ENCODE data around the gene GREB1. TPM values are rescaled to one million over a fixed set of nuclear protein-coding genes. Genes with fewer than 3 reads are reported as not detected.

GREB1 gene
- total and polyA plus RNA-seq, 7 experiments from 2014 or later = 0.14 to 0.82 (median 0.25) TPM; not detected in 3

GRCh38 chr2:11665510-11666362 is 131.9 kb downstream of the GREB1 start:
- no peak overlapping the region for H3K4me3 Mint-ChIP-seq
- Histone ChIP-seq H3K27ac (ENCODE audit: low read depth, low read length) (no peak overlapping the region), H3K27me3 (ENCODE audit: control insufficient read depth in 2 of 2, insufficient read depth in 2 of 2, low read length in 2 of 2) (no peaks in the 10 kb centered on the region), H3K4me3 (ENCODE audit: low read length) (no peak overlapping the region), H3K4me1 (ENCODE audit: control insufficient read depth in 2 of 2, insufficient read depth in 2 of 2, low read length in 2 of 2) (no peaks in the 10 kb centered on the region), H3K9me3 (ENCODE audit: control insufficient read depth in 2 of 3, low read length in 3 of 3) (no peaks in the 10 kb centered on the region), H3K36me3 (ENCODE audit: control insufficient read depth in 2 of 3, insufficient read depth in 3 of 3, low read length in 3 of 3) (no peaks in the 10 kb centered on the region)
- DNase-seq (no peak), ATAC-seq (no peak)
- CTCF ChIA-PET = no interaction called here
- POLR2A ChIA-PET = no interaction called here
- H3K9me3 Mint-ChIP-seq = peaks cover 0 to 25% (median 11%) of the 10 kb centered on the region in 11 donors
- H3K27me3 Mint-ChIP-seq = peaks cover 15 to 44% (median 39%) of the 10 kb centered on the region in 5 donors
- H3K4me1 Mint-ChIP-seq = peaks cover 0 to 10% (median 5%) of the 10 kb centered on the region in 7 donors
- peaks cover 0 to 4% (median 0%) of the 10 kb centered on the region in 5 donors for H3K36me3 Mint-ChIP-seq
- no peak overlapping the region for H3K27ac Mint-ChIP-seq
- intact Hi-C loops (cut with micrococcal nuclease) = no loop called here

- Mint-ChIP-seq H3K27ac (no peak overlapping the region), H3K36me3 (peaks cover 0 to 4% (median 0%) of the 10 kb centered on the region in 5 donors), H3K9me3 (peaks cover 0 to 17% (median 8%) of the 10 kb centered on the region in 11 donors), H3K4me1 (peaks cover 0 to 10% (median 5%) of the 10 kb centered on the region in 7 donors), H3K4me3 (no peak overlapping the region), H3K27me3 (peaks cover 16 to 47% (median 28%) of the 10 kb centered on the region in 5 donors)
- DNase-seq (no peak), ATAC-seq (no peak)
- H3K4me3 ChIP-seq (ENCODE audit: low read length) = no peak overlapping the region
- H3K27ac ChIP-seq (ENCODE audit: low read depth, low read length) = no peak overlapping the region
- POLR2A ChIA-PET = no interaction called here
- intact Hi-C loops (cut with micrococcal nuclease) = no loop called here
- CTCF ChIA-PET = no interaction called here
- H3K27me3 ChIP-seq (ENCODE audit: control insufficient read depth in 2 of 2, insufficient read depth in 2 of 2, low read length in 2 of 2) = no peaks in the 10 kb centered on the region
- H3K9me3 ChIP-seq (ENCODE audit: control insufficient read depth in 2 of 3, low read length in 3 of 3) = no peaks in the 10 kb centered on the region
- no peaks in the 10 kb centered on the region for H3K36me3 ChIP-seq (ENCODE audit: control insufficient read depth in 2 of 3, insufficient read depth in 3 of 3, low read length in 3 of 3)
- H3K4me1 ChIP-seq (ENCODE audit: control insufficient read depth in 2 of 2, insufficient read depth in 2 of 2, low read length in 2 of 2) = no peaks in the 10 kb centered on the region
Measured at GRCh38 chr2:11667194-11667593, 133.3 kb downstream of the GREB1 start.

DNA sequence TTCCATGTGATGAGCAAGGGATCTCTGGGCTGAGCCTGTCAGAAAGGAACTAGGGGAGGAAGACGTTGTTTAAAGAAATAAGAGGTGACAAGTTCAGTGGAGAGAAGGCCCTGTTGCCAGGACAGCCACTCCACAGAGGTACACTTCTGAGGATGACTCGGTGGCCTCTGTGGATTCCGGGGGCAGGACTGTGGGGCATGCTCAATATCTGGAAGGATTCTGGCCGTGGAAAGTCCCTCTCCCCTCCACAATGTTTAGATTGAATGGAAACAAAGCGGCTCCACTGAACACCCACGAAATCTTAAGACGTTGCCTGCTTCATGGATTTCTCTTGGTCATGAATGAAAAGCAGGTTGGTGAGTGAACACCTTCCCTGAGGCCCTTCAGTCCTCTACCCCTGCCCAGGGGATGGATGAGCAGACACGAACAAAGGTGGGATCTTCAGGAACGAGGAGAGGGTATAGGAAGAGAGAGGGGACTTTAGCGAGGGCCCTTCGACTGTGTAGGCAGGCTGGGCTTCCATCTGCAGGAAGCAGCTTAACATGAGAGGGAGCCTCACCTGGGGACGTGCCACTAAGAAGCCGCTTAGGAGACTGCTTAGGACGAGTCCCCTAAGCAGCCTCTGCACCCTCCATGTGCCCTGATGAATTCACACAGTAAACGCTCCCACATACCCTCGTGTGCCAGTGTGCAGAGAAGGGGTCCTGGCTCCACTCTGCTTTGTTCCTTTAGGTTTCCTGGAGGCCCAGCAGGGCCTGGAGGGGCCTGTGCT is 134.2 kb downstream of the GREB1 start:
- CTCF ChIA-PET = no interaction called here
- Histone ChIP-seq H3K4me1 (ENCODE audit: control insufficient read depth in 2 of 2, insufficient read depth in 2 of 2, low read length in 2 of 2) (no peaks in the 10 kb centered on the region), H3K9me3 (ENCODE audit: control insufficient read depth in 2 of 3, low read length in 3 of 3) (no peaks in the 10 kb centered on the region), H3K27me3 (ENCODE audit: control insufficient read depth in 2 of 2, insufficient read depth in 2 of 2, low read length in 2 of 2) (no peaks in the 10 kb centered on the region), H3K27ac (ENCODE audit: low read depth, low read length) (no peak overlapping the region), H3K4me3 (ENCODE audit: low read length) (no peak overlapping the region), H3K36me3 (ENCODE audit: control insufficient read depth in 2 of 3, insufficient read depth in 3 of 3, low read length in 3 of 3) (no peaks in the 10 kb centered on the region)
- Mint-ChIP-seq H3K4me1 (peaks cover 0 to 10% (median 5%) of the 10 kb centered on the region in 7 donors), H3K9me3 (peaks cover 0 to 10% (median 6%) of the 10 kb centered on the region in 11 donors), H3K27me3 (peaks cover 18 to 53% (median 34%) of the 10 kb centered on the region in 5 donors), H3K36me3 (peaks cover 0 to 4% (median 0%) of the 10 kb centered on the region in 5 donors), H3K27ac (no peak overlapping the region), H3K4me3 (no peak overlapping the region)
- POLR2A ChIA-PET = no interaction called here
- no peak for ATAC-seq
- no peak for DNase-seq
- intact Hi-C loops (cut with micrococcal nuclease) = no loop called here

- no peak within 1 kb of the TSS for H3K27ac ChIP-seq (ENCODE audit: low read depth, low read length)
- H3K36me3 ChIP-seq (ENCODE audit: control insufficient read depth in 2 of 3, insufficient read depth in 3 of 3, low read length in 3 of 3) = no peaks in the 10 kb centered on the region
- no peak within 1 kb of the TSS for H3K4me3 ChIP-seq (ENCODE audit: low read length)
- no peaks in the 10 kb centered on the region for H3K4me1 ChIP-seq (ENCODE audit: control insufficient read depth in 2 of 2, insufficient read depth in 2 of 2, low read length in 2 of 2)
- H3K27ac Mint-ChIP-seq = no peak within 1 kb of the TSS
- POLR2A ChIA-PET = no interaction called here
- no peak within 1 kb of the TSS for H3K4me3 Mint-ChIP-seq
- H3K36me3 Mint-ChIP-seq = peaks cover 0 to 4% (median 0%) of the 10 kb centered on the region in 5 donors
- H3K9me3 ChIP-seq (ENCODE audit: control insufficient read depth in 2 of 3, low read length in 3 of 3) = no peaks in the 10 kb centered on the region
- peaks cover 26 to 59% (median 44%) of the 10 kb centered on the region in 5 donors for H3K27me3 Mint-ChIP-seq
- peak; percentile 82 for ATAC-seq
- peak in 5 of 9 donors; percentile 8 to 56 (median 23) for DNase-seq
- peaks cover 0 to 10% (median 6%) of the 10 kb centered on the region in 7 donors for H3K4me1 Mint-ChIP-seq
- intact Hi-C loops (cut with micrococcal nuclease) = no loop called here
- no peaks in the 10 kb centered on the region for H3K27me3 ChIP-seq (ENCODE audit: control insufficient read depth in 2 of 2, insufficient read depth in 2 of 2, low read length in 2 of 2)
- peaks cover 0 to 6% (median 1%) of the 10 kb centered on the region in 11 donors for H3K9me3 Mint-ChIP-seq
- CTCF ChIA-PET = no interaction called here
Measured at GRCh38 chr2:11669454-11670291, 135.8 kb downstream of the GREB1 start, which contains the start of gene NTSR2. TSS of gene NTSR2 (minus strand) at chr2:11670195. CDS start at chr2:11670129, 66 bp downstream.

DNA sequence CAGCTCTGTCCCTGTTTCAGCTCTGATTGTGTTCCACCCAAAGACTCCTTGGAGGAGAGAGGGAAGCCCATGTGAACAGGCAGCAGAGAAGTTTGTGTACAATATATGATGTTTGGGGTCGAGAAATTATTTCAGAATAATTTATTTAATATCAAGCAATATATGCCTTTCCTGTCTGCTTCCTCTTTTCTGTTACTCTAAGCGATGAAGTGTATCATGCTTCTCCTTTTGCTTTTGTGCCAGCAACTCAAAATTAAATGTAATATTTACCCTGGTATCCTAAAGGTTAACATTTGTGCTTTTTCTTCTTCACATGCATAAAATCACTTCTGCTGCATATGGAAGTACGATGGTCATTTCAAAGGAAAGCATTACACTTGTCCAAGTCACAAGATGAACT is 138.6 kb downstream of the GREB1 start:
- Mint-ChIP-seq H3K36me3 (peaks cover 0 to 8% (median 0%) of the 10 kb centered on the region in 5 donors), H3K27ac (no peak overlapping the region), H3K4me3 (no peak overlapping the region), H3K27me3 (peaks cover 46 to 70% (median 62%) of the 10 kb centered on the region in 5 donors), H3K9me3 (peaks cover 0 to 13% (median 1%) of the 10 kb centered on the region in 11 donors), H3K4me1 (peaks cover 0 to 10% (median 6%) of the 10 kb centered on the region in 7 donors)
- H3K4me3 ChIP-seq (ENCODE audit: low read length) = no peak overlapping the region
- no peaks in the 10 kb centered on the region for H3K27me3 ChIP-seq (ENCODE audit: control insufficient read depth in 2 of 2, insufficient read depth in 2 of 2, low read length in 2 of 2)
- intact Hi-C loops (cut with micrococcal nuclease) = no loop called here
- ATAC-seq (no peak), DNase-seq (no peak)
- no peaks in the 10 kb centered on the region for H3K9me3 ChIP-seq (ENCODE audit: control insufficient read depth in 2 of 3, low read length in 3 of 3)
- no peak overlapping the region for H3K27ac ChIP-seq (ENCODE audit: low read depth, low read length)
- no peaks in the 10 kb centered on the region for H3K36me3 ChIP-seq (ENCODE audit: control insufficient read depth in 2 of 3, insufficient read depth in 3 of 3, low read length in 3 of 3)
- H3K4me1 ChIP-seq (ENCODE audit: control insufficient read depth in 2 of 2, insufficient read depth in 2 of 2, low read length in 2 of 2) = no peaks in the 10 kb centered on the region
- ChIA-PET POLR2A (no interaction called here), CTCF (no interaction called here)

- Mint-ChIP-seq H3K9me3 (peaks cover 0 to 8% (median 0%) of the 10 kb centered on the region in 11 donors), H3K27me3 (peaks cover 49 to 70% (median 55%) of the 10 kb centered on the region in 5 donors), H3K27ac (no peak overlapping the region), H3K4me3 (no peak overlapping the region), H3K36me3 (peaks cover 0 to 4% (median 0%) of the 10 kb centered on the region in 5 donors), H3K4me1 (peaks cover 0 to 6% (median 5%) of the 10 kb centered on the region in 7 donors)
- no peaks in the 10 kb centered on the region for H3K27me3 ChIP-seq (ENCODE audit: control insufficient read depth in 2 of 2, insufficient read depth in 2 of 2, low read length in 2 of 2)
- H3K9me3 ChIP-seq (ENCODE audit: control insufficient read depth in 2 of 3, low read length in 3 of 3) = no peaks in the 10 kb centered on the region
- ChIA-PET POLR2A (no interaction called here), CTCF (no interaction called here)
- H3K36me3 ChIP-seq (ENCODE audit: control insufficient read depth in 2 of 3, insufficient read depth in 3 of 3, low read length in 3 of 3) = no peaks in the 10 kb centered on the region
- no peaks in the 10 kb centered on the region for H3K4me1 ChIP-seq (ENCODE audit: control insufficient read depth in 2 of 2, insufficient read depth in 2 of 2, low read length in 2 of 2)
- intact Hi-C loops (cut with micrococcal nuclease) = no loop called here
- ATAC-seq (no peak), DNase-seq (no peak)
- H3K27ac ChIP-seq (ENCODE audit: low read depth, low read length) = no peak overlapping the region
- no peak overlapping the region for H3K4me3 ChIP-seq (ENCODE audit: low read length)
Measured at GRCh38 chr2:11674983-11675382, 141.1 kb downstream of the GREB1 start.

Data from naive thymus-derived CD4-positive, alpha-beta T cell (primary cell).